Neural cell (in vitro differentiated cells): Measurements from ENCODE around the gene DCLK1.

ENCODE experiments used
- EP300 ChIP-seq: fragments of 450-650 bp; conservative IDR thresholded peaks from 2 replicates; pipeline ENCODE4 v1.6.1; 2014; ENCODE audit warnings: antibody characterized with exemption, mild to moderate bottlenecking, moderate library complexity; ENCODE audit not compliant: poor library complexity, severe bottlenecking
- MXI1 ChIP-seq: fragments of 450-650 bp; conservative IDR thresholded peaks from 2 replicates; pipeline ENCODE4 v1.6.1; 2014; ENCODE audit warnings: antibody characterized with exemption, mild to moderate bottlenecking; ENCODE audit not compliant: poor library complexity, severe bottlenecking
- POLR2AphosphoS5 ChIP-seq: IDR thresholded peaks from 2 replicates; pipeline ENCODE4 v1.6.1; 2012
- RAD21 ChIP-seq: fragments of 450-650 bp; conservative IDR thresholded peaks from 2 replicates; pipeline ENCODE4 v1.6.1; 2014; ENCODE audit warnings: antibody characterized with exemption, mild to moderate bottlenecking, moderate library complexity
- TAF1 ChIP-seq: IDR thresholded peaks from 2 replicates; pipeline ENCODE4 v1.6.1; 2012; ENCODE audit warnings: low read depth
- TF ChIP-seq, protein P1 (sequence below): fragments of 450-650 bp; IDR thresholded peaks from 2 replicates; pipeline ENCODE4 v1.5.1; 2014; ENCODE audit warnings: antibody characterized with exemption, mild to moderate bottlenecking, moderate library complexity; ENCODE audit not compliant: poor library complexity, severe bottlenecking

- TF ChIP-seq EP300 (no peak), RAD21 (no peak), TAF1 (no peak), POLR2AphosphoS5 (no peak), MXI1 (no peak)
- TF ChIP-seq, protein P1, sequence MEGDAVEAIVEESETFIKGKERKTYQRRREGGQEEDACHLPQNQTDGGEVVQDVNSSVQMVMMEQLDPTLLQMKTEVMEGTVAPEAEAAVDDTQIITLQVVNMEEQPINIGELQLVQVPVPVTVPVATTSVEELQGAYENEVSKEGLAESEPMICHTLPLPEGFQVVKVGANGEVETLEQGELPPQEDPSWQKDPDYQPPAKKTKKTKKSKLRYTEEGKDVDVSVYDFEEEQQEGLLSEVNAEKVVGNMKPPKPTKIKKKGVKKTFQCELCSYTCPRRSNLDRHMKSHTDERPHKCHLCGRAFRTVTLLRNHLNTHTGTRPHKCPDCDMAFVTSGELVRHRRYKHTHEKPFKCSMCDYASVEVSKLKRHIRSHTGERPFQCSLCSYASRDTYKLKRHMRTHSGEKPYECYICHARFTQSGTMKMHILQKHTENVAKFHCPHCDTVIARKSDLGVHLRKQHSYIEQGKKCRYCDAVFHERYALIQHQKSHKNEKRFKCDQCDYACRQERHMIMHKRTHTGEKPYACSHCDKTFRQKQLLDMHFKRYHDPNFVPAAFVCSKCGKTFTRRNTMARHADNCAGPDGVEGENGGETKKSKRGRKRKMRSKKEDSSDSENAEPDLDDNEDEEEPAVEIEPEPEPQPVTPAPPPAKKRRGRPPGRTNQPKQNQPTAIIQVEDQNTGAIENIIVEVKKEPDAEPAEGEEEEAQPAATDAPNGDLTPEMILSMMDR: no peak
Observed at GRCh38 chr13:35793823-35794222, 337.4 kb downstream of the DCLK1 start.
